Smooth muscle cell (in vitro differentiated cells): ENCODE measurements around the gene EIF3F. TPM values are rescaled to one million over a fixed set of nuclear protein-coding genes. Genes with fewer than 3 reads are reported as not detected.

Experiments used
- DNase-seq: peaks from one replicate; lab custom pipeline; 2025; ENCODE audit not compliant: unreplicated experiment; lab: John Stamatoyannopoulos, UW
- H2AFZ ChIP-seq: fragments of 200-600 bp; sonication (generic); 2 replicates; pipeline ENCODE4 v1.6.0; 2016; ENCODE audit warnings: antibody characterized with exemption, low read depth, mild to moderate bottlenecking
- H3F3A ChIP-seq: fragments of 200-600 bp; sonication (generic); 2 replicates; pipeline ENCODE4 v1.6.0; 2017; ENCODE audit warnings: antibody characterized with exemption, low read depth
- H3K27ac ChIP-seq: fragments of 200-600 bp; sonication (generic); 2 replicates; pipeline ENCODE4 v1.5.1; 2016; ENCODE audit warnings: low read depth, mild to moderate bottlenecking
- H3K27me3 ChIP-seq: fragments of 200-600 bp; sonication (generic); 2 replicates; pipeline ENCODE4 v1.6.1; 2016; ENCODE audit warnings: low read depth, mild to moderate bottlenecking
- H3K36me3 ChIP-seq: fragments of 200-600 bp; sonication (generic); 2 replicates; pipeline ENCODE4 v1.5.1; 2016; ENCODE audit warnings: low read depth
- H3K4me1 ChIP-seq: fragments of 200-600 bp; sonication (generic); 2 replicates; pipeline ENCODE4 v1.5.1; 2016; ENCODE audit warnings: low read depth
- H3K4me2 ChIP-seq: fragments of 200-600 bp; sonication (generic); 2 replicates; pipeline ENCODE4 v1.6.0; 2016; ENCODE audit warnings: mild to moderate bottlenecking
- H3K4me3 ChIP-seq: fragments of 200-600 bp; sonication (generic); 2 replicates; pipeline ENCODE4 v1.5.1; 2016; ENCODE audit warnings: mild to moderate bottlenecking
- H3K79me2 ChIP-seq: fragments of 200-600 bp; sonication (generic); 2 replicates; pipeline ENCODE4 v1.6.0; 2016; ENCODE audit warnings: low read depth, mild to moderate bottlenecking
- H3K9ac ChIP-seq: fragments of 200-600 bp; sonication (generic); 2 replicates; pipeline ENCODE4 v1.6.0; 2016; ENCODE audit warnings: low read depth
- H3K9me3 ChIP-seq: fragments of 200-600 bp; sonication (generic); replicated peaks from 2 replicates; pipeline ENCODE4 v1.5.1; 2016; ENCODE audit warnings: low read depth
- H4K20me1 ChIP-seq: fragments of 200-600 bp; sonication (generic); 2 replicates; pipeline ENCODE4 v1.6.0; 2016; ENCODE audit warnings: low read depth
- CTCF ChIP-seq: fragments of 200-600 bp; sonication (generic); IDR thresholded peaks from 2 replicates; pipeline ENCODE4 v1.5.1; 2017; ENCODE audit warnings: borderline replicate concordance, mild to moderate bottlenecking, antibody characterized with exemption; ENCODE audit not compliant: insufficient read depth, poor library complexity, severe bottlenecking
- WGBS: methylation state at CpG from one replicate; pipeline ENCODE4 v1.1.7; 2016; ENCODE audit warnings: low lambda C conversion rate; 5-methylcytosine and 5-hydroxymethylcytosine counted together
- polyA plus RNA-seq: library from polyadenylated mRNA; unstranded; fragments of >200 nt; fragmentation: Nextera tagmentation; extraction: Ambion mirVana; gene quantifications from 2 replicates; pipeline ENCODE4 v1.2.1, GENCODE V29; 2016
- total RNA-seq: library from RNA; depleted of rRNA; stranded (reverse); fragments of >200 nt; gene quantifications from 2 replicates; pipeline ENCODE4 v1.2.3, GENCODE V29; 2014

The EIF3F gene
- total and polyA plus RNA-seq, 2 experiments from 2014 or later, result 148 to 199 TPM

- WGBS, result 53% methylated on average over 20 of the region's 20 CpGs
- H3F3A ChIP-seq, result no peaks in the 10 kb centered on the region
- peak overlapping the region; percentile 91 for H2AFZ ChIP-seq
- peak overlapping the region; percentile 77 for H3K4me2 ChIP-seq
- H3K9me3 ChIP-seq, result no peaks in the 10 kb centered on the region
- no peak overlapping the region for H3K9ac ChIP-seq
- no peak for DNase-seq
- no peaks in the 10 kb centered on the region for H3K79me2 ChIP-seq
- no peak overlapping the region for H3K4me3 ChIP-seq
- peaks cover 20% of the 10 kb centered on the region for H3K27me3 ChIP-seq
- H3K4me1 ChIP-seq, result peaks cover 3% of the 10 kb centered on the region
- no peaks in the 10 kb centered on the region for H3K36me3 ChIP-seq
- no peak for TF ChIP-seq CTCF
- H4K20me1 ChIP-seq, result no peaks in the 10 kb centered on the region
- no peak overlapping the region for H3K27ac ChIP-seq
Measured at GRCh38 chr11:8032576-8033304, 45.6 kb downstream of the EIF3F start.

GRCh38 chr11:8033305-8034105 lies 46.4 kb downstream of the EIF3F start:
- H3F3A ChIP-seq, result no peaks in the 10 kb centered on the region
- H3K27me3 ChIP-seq, result peaks cover 13% of the 10 kb centered on the region
- no peak overlapping the region for H3K9ac ChIP-seq
- H3K9me3 ChIP-seq, result no peaks in the 10 kb centered on the region
- H3K4me3 ChIP-seq, result no peak overlapping the region
- peaks cover 3% of the 10 kb centered on the region for H3K4me1 ChIP-seq
- 50% methylated on average over 17 of the region's 19 CpGs for WGBS
- no peaks in the 10 kb centered on the region for H3K79me2 ChIP-seq
- peak overlapping the region; percentile 91 for H2AFZ ChIP-seq
- DNase-seq, result peak; percentile 37
- H3K36me3 ChIP-seq, result no peaks in the 10 kb centered on the region
- peak; percentile 80 for TF ChIP-seq CTCF
- no peaks in the 10 kb centered on the region for H4K20me1 ChIP-seq
- H3K27ac ChIP-seq, result no peak overlapping the region
- peak overlapping the region; percentile 77 for H3K4me2 ChIP-seq

- TF ChIP-seq CTCF, result no peak
- no peak overlapping the region for H3K9ac ChIP-seq
- DNase-seq, result no peak
- no peak overlapping the region for H3K27ac ChIP-seq
- no peaks in the 10 kb centered on the region for H4K20me1 ChIP-seq
- no peak overlapping the region for H3K4me2 ChIP-seq
- peaks cover 3% of the 10 kb centered on the region for H3K4me1 ChIP-seq
- no peaks in the 10 kb centered on the region for H3K9me3 ChIP-seq
- no peaks in the 10 kb centered on the region for H3F3A ChIP-seq
- H3K27me3 ChIP-seq, result peaks cover 11% of the 10 kb centered on the region
- no peaks in the 10 kb centered on the region for H3K79me2 ChIP-seq
- no peak overlapping the region for H2AFZ ChIP-seq
- no peak overlapping the region for H3K4me3 ChIP-seq
- WGBS, result 91% methylated on average over 3 of the region's 3 CpGs
- no peaks in the 10 kb centered on the region for H3K36me3 ChIP-seq
Measured at GRCh38 chr11:8034106-8034585, 47.0 kb downstream of the EIF3F start.
